Neutrophil (primary cell): Measurements from ENCODE around the gene ENG.

Experiments
- H3K27ac ChIP-seq: fragments of 200-600 bp; sonication (generic); 2 replicates; pipeline ENCODE4 v1.5.1; 2016; ENCODE audit warnings: mild to moderate bottlenecking, moderate library complexity
- H3K27me3 ChIP-seq: fragments of 200-600 bp; sonication (generic); 2 replicates; pipeline ENCODE4 v1.6.0; 2016; ENCODE audit warnings: mild to moderate bottlenecking
- H3K36me3 ChIP-seq: fragments of 200-600 bp; sonication (generic); 2 replicates; pipeline ENCODE4 v1.5.1; 2017
- H3K4me1 ChIP-seq, 2 experiments: fragments of 200-600 bp in 1 of 2; sonication (generic) in 1 of 2; 1 replicate in 1 of 2; 2 replicates in 1 of 2; pipeline versions ENCODE4 v1.5.1 to v1.6.1; 2013 to 2016; ENCODE audit warnings: low read depth in 1 of 2, low read length in 1 of 2, mild to moderate bottlenecking in 1 of 2, moderate library complexity in 1 of 2; ENCODE audit not compliant: control insufficient read depth in 1 of 2, insufficient read depth in 1 of 2
- H3K4me3 ChIP-seq, 2 experiments: fragments of 200-600 bp in 1 of 2; sonication (generic) in 1 of 2; 1 replicate in 1 of 2; 2 replicates in 1 of 2; pipeline ENCODE4 v1.5.1; 2013 to 2016; ENCODE audit warnings: low read depth in 1 of 2, low read length in 1 of 2, mild to moderate bottlenecking in 1 of 2, moderate library complexity in 1 of 2
- H3K9me3 ChIP-seq: fragments of 200-600 bp; sonication (generic); 2 replicates; pipeline ENCODE4 v1.5.1; 2016
- CTCF ChIP-seq: fragments of 200-600 bp; sonication (generic); IDR thresholded peaks from 2 replicates; pipeline ENCODE4 v1.5.1; 2016; ENCODE audit warnings: antibody characterized with exemption

ENG gene

DNA sequence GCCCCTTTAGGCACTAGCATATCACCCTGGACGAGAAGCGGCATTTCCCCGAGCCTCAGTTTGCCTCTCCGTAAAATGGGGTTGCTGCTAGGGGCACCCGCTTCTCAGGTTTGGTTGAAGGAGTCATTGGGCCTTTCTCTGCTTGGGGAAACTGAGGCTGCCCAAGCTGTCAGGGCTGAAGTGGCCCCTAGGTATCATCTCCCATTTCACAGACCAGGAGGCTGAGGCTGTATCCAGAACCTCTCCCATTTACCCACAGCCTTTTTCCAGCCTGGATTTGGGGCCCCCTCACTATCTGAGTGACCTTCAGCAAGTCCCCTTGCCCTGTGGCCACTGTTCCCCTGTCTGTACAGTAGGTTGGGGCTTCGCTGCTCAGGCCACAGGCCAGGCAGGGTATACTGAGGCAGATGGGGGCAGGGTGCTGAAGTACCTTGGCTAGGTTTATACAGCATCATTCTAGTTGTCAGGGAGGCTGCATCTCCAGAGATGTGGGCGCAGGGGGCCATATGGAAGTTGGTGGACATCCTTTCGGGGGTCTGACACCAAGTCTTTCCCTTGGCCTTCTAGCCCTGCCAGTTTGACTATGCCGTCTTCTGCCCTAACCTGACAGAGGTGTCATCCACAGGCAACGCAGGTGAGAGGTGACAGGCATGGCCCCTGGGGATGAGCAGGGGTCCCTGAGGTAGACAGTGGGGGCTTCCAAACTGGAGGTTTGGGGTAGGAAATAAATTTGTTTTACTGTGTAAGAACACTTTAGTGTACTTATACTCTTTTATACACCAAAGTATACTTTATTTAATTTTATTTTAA is 43.9 kb downstream of the ENG start:
- Histone ChIP-seq H3K27ac (no peak overlapping the region), H3K27me3 (no peaks in the 10 kb centered on the region), H3K4me3 (no peak overlapping the region), H3K36me3 (peaks cover 9% of the 10 kb centered on the region), H3K9me3 (no peaks in the 10 kb centered on the region), H3K4me1 (peaks cover 0 to 5% of the 10 kb centered on the region in 2 experiments)
- no peak for TF ChIP-seq CTCF

GRCh38 chr9:127809540-127810377 is 44.7 kb downstream of the ENG start:
- H3K27ac ChIP-seq = no peak overlapping the region
- no peaks in the 10 kb centered on the region for H3K9me3 ChIP-seq
- H3K36me3 ChIP-seq = peaks cover 9% of the 10 kb centered on the region
- H3K4me3 ChIP-seq = no peak overlapping the region
- peaks cover 0 to 5% of the 10 kb centered on the region in 2 experiments for H3K4me1 ChIP-seq
- TF ChIP-seq CTCF = no peak
- no peaks in the 10 kb centered on the region for H3K27me3 ChIP-seq

DNA sequence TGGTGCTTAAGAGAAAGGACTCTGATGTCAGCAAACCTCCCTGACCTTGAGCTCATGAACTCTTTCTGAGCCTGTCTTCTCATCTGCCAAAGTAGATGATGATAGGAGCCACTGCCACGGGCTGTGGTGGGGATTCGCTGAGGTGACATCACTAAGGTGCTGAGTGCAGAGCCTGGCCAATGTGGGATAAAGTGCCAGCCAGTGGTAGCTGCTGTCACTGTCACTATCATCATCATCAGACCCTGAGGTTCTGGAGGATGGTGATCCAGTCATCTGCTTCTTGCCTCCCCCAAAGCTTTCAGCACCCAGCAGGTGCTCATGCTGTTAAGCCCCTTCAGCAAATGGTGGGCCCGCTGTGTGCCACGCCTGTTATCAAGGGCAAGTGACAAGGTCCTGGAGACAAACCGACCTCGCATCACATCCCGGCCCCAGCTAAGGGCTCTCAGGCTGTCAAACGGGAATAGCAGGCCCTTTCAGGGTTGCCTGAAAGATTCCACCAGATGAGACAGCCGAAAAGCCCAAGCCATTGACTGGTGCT is 45.4 kb downstream of the ENG start:
- Histone ChIP-seq H3K9me3 (no peaks in the 10 kb centered on the region), H3K4me1 (peaks cover under 1 to 5% of the 10 kb centered on the region in 2 experiments), H3K36me3 (peaks cover 9% of the 10 kb centered on the region), H3K27me3 (no peaks in the 10 kb centered on the region), H3K4me3 (no peak overlapping the region), H3K27ac (no peak overlapping the region)
- no peak for TF ChIP-seq CTCF

- peaks cover 7 to 11% of the 10 kb centered on the region in 2 experiments for H3K4me1 ChIP-seq
These were observed 46.0 kb downstream of the ENG start for GRCh38 chr9:127808347-127809001.

More at GRCh38 chr9:127808347-127809001, 46.0 kb downstream of the ENG start:
- H3K9me3 ChIP-seq = no peaks in the 10 kb centered on the region
- peaks cover 9% of the 10 kb centered on the region for H3K36me3 ChIP-seq
- H3K27ac ChIP-seq = no peak overlapping the region
- no peak overlapping the region for H3K4me3 ChIP-seq
- H3K27me3 ChIP-seq = no peaks in the 10 kb centered on the region
- TF ChIP-seq CTCF = no peak
